ENCODE measurements around the gene CD163L1.
A peak's percentile ranks its signal among the peaks of the same experiment; 100 is the strongest.
"Not testable (repeated sequence)": the region's sequence is repeated elsewhere in the genome, so short reads cannot be mapped to it uniquely, and the experiment has no call there.

CD163L1 gene

GRCh38 chr12:7444076-7444475 is at the start of gene CD163L1:
CD163L1 (minus strand) TSS chr12:7444153; CDS start chr12:7444127, 26 bp downstream.
- DNase-seq = no peak

GRCh38 chr12:7493006-7493405 is 49.1 kb upstream of the CD163L1 start:
- no peak for DNase-seq

GRCh38 chr12:7486512-7486911 is 42.6 kb upstream of the CD163L1 start:
- DNase-seq = peak; percentile 28

GRCh38 chr12:7485095-7485494 is 41.1 kb upstream of the CD163L1 start:
- DNase-seq = no peak

- DNase-seq = no peak
Measured at GRCh38 chr12:7483343-7483742, 39.4 kb upstream of the CD163L1 start.

- DNase-seq = no peak
Measured at GRCh38 chr12:7479771-7480170, 35.8 kb upstream of the CD163L1 start.

- no peak for DNase-seq
Measured at GRCh38 chr12:7472060-7472459, 28.1 kb upstream of the CD163L1 start.

- DNase-seq = peak; percentile 74
Measured at GRCh38 chr12:7460375-7461259, 16.7 kb upstream of the CD163L1 start.

- DNase-seq = no peak
Measured at GRCh38 chr12:7459973-7460372, 16.0 kb upstream of the CD163L1 start.

- no peak for DNase-seq
Measured at GRCh38 chr12:7451756-7452155, 7.8 kb upstream of the CD163L1 start.

GRCh38 chr12:7450667-7451066 is 6.7 kb upstream of the CD163L1 start:
- no peak for DNase-seq

- no peak for DNase-seq
Measured at GRCh38 chr12:7448099-7448498, 4.1 kb upstream of the CD163L1 start.

- DNase-seq = no peak
Measured at GRCh38 chr12:7444537-7444936, 584 bp upstream of the CD163L1 start.

GRCh38 chr12:7441216-7441615 is 2.7 kb downstream of the CD163L1 start:
- no peak for DNase-seq

- peak; percentile 80 for DNase-seq
Measured at GRCh38 chr12:7439579-7440505, 4.1 kb downstream of the CD163L1 start.

- peak; percentile 10 for DNase-seq
Measured at GRCh38 chr12:7438291-7438995, 5.5 kb downstream of the CD163L1 start.

- not testable (repeated sequence) for DNase-seq
Measured at GRCh38 chr12:7437494-7437893, 6.5 kb downstream of the CD163L1 start.

- no peak for DNase-seq
Measured at GRCh38 chr12:7434670-7435069, 9.3 kb downstream of the CD163L1 start.

- no peak for DNase-seq
Measured at GRCh38 chr12:7433276-7433822, 10.6 kb downstream of the CD163L1 start.

GRCh38 chr12:7431993-7432685 is 11.8 kb downstream of the CD163L1 start:
- DNase-seq = no peak

GRCh38 chr12:7411343-7411742 is 32.6 kb downstream of the CD163L1 start:
- no peak for DNase-seq

- no peak for DNase-seq
Measured at GRCh38 chr12:7404275-7404674, 39.7 kb downstream of the CD163L1 start.
